NOMO-1 treated with DMSO at 0.1 percent for 48 hours (cell line): ENCODE results near the gene IQGAP1.

Experiments
- DNase-seq: peaks from one replicate; lab custom pipeline; 2025; ENCODE audit not compliant: unreplicated experiment; lab: John Stamatoyannopoulos, UW

IQGAP1 gene

GRCh38 chr15:90529011-90529370, 140.9 kb downstream of the IQGAP1 start:
- no peak for DNase-seq

- peak; percentile 42 for DNase-seq
These were observed 141.6 kb downstream of the IQGAP1 start, which contains the start of gene CRTC3 for GRCh38 chr15:90529371-90530249. CRTC3 (plus strand) TSS chr15:90529923; CDS start chr15:90530072, 149 bp downstream.

- no peak for DNase-seq
These were observed 142.4 kb downstream of the IQGAP1 start for GRCh38 chr15:90530250-90531051.

GRCh38 chr15:90531147-90531546, 143.1 kb downstream of the IQGAP1 start:
- DNase-seq, result no peak

GRCh38 chr15:90535254-90535653, 147.2 kb downstream of the IQGAP1 start:
- no peak for DNase-seq

- no peak for DNase-seq
These were observed 151.7 kb downstream of the IQGAP1 start for GRCh38 chr15:90539789-90540188.

- DNase-seq, result no peak
These were observed 152.7 kb downstream of the IQGAP1 start for GRCh38 chr15:90540768-90541167.

GRCh38 chr15:90545095-90545494, 157.1 kb downstream of the IQGAP1 start:
- DNase-seq, result no peak

GRCh38 chr15:90547540-90547939, 159.5 kb downstream of the IQGAP1 start:
- no peak for DNase-seq

- peak; percentile 95 for DNase-seq
These were observed 162.9 kb downstream of the IQGAP1 start for GRCh38 chr15:90550919-90551318.
